HepG2 (cell line): ENCODE measurements around the gene PRIMA1. TPM values are rescaled to one million over a fixed set of nuclear protein-coding genes. Genes with fewer than 3 reads are reported as not detected.

Experiments
- ATF7-NPFF ChIP-seq: sonication (generic); formaldehyde crosslinking; IDR thresholded peaks from 2 replicates; pipeline ENCODE4 v1.8.1; 2023; ENCODE audit warnings: mild to moderate bottlenecking, low read depth, missing genetic modification reagents, moderate library complexity
- BCL6 ChIP-seq: IDR thresholded peaks from 2 replicates; pipeline ENCODE4 v1.6.1; 2016; ENCODE audit warnings: missing genetic modification reagents, missing compliant biosample characterization
- CEBPZ ChIP-seq: IDR thresholded peaks from 2 replicates; pipeline ENCODE4 v1.6.1; 2012; ENCODE audit warnings: low read length, improper control_type of control experiment
- DR1 ChIP-seq: sonication (generic); formaldehyde crosslinking; IDR thresholded peaks from 2 replicates; pipeline ENCODE4 v1.8.0; 2021; ENCODE audit warnings: mild to moderate bottlenecking, missing genetic modification reagents, inconsistent platforms
- IRF2 ChIP-seq: IDR thresholded peaks from 2 replicates; pipeline ENCODE4 v1.6.1; 2018; ENCODE audit warnings: missing genetic modification reagents, missing compliant biosample characterization
- MYPOP ChIP-seq: sonication (generic); formaldehyde crosslinking; IDR thresholded peaks from 2 replicates; pipeline ENCODE4 v1.8.1; 2023; ENCODE audit warnings: mild to moderate bottlenecking, moderate library complexity, missing genetic modification reagents
- TRIM22 ChIP-seq: fragments of 450-650 bp; IDR thresholded peaks from 2 replicates; pipeline ENCODE4 v1.6.1; 2017
- ZNF230 ChIP-seq: sonication (generic); formaldehyde crosslinking; IDR thresholded peaks from 2 replicates; pipeline ENCODE4 v1.4.0; 2020; ENCODE audit warnings: mild to moderate bottlenecking, missing genetic modification reagents
- ZNF232 ChIP-seq: sonication (generic); formaldehyde crosslinking; IDR thresholded peaks from 2 replicates; pipeline ENCODE4 v1.4.0; 2020; ENCODE audit warnings: missing genetic modification reagents, borderline replicate concordance
- ZNF770 ChIP-seq: sonication (generic); formaldehyde crosslinking; IDR thresholded peaks from 2 replicates; pipeline ENCODE4 v1.5.0; 2020; ENCODE audit warnings: mild to moderate bottlenecking, missing genetic modification reagents
- ZNF777 ChIP-seq: sonication (generic); formaldehyde crosslinking; IDR thresholded peaks from 2 replicates; pipeline ENCODE4 v1.4.0; 2020; ENCODE audit warnings: missing genetic modification reagents
- polyA plus RNA-seq, 8 experiments: library from polyadenylated mRNA; depleted of rRNA in 3 of 8; stranded (reverse) in 7 of 8; unstranded in 1 of 8; fragments of >200 nt; fragmentation: Illumina TruSeq in 4 of 8; extraction: Trizol in 4 of 8; gene quantifications; 2 replicates each; pipeline versions ENCODE4 v1.2.1 to v1.2.3, GENCODE V29; 2011 to 2016; ENCODE audit warnings: low read depth in 4 of 8, missing spikeins in 1 of 8, mixed read lengths in 1 of 8; ENCODE audit not compliant: insufficient read depth in 1 of 8
- total RNA-seq, 5 experiments: library from RNA; depleted of rRNA; stranded (reverse); fragments of >200 nt; fragmentation: Illumina TruSeq; extraction: Trizol; gene quantifications; 2 replicates each; pipeline ENCODE4 v1.2.3, GENCODE V29; 2016; ENCODE audit warnings: low read depth in 1 of 5
- TF ChIP-seq, protein P1 (sequence below): sonication (generic); formaldehyde crosslinking; IDR thresholded peaks from 2 replicates; pipeline ENCODE4 v1.5.1; 2020; ENCODE audit warnings: missing genetic modification reagents, mild to moderate bottlenecking, borderline replicate concordance
- TF ChIP-seq, protein P2 (sequence below): sonication (generic); formaldehyde crosslinking; IDR thresholded peaks from 2 replicates; pipeline ENCODE4 v1.4.0; 2020; ENCODE audit warnings: missing genetic modification reagents
- TF ChIP-seq, protein P3 (sequence below): IDR thresholded peaks from 2 replicates; pipeline ENCODE4 v1.6.1; 2012; ENCODE audit warnings: inconsistent platforms

The PRIMA1 gene
- total and polyA plus RNA-seq, 2 of the 13 experiments (the other 11 are each of a cell fraction or from before 2014, with no cell fraction given) = 2.4 to 3.2 TPM

DNA sequence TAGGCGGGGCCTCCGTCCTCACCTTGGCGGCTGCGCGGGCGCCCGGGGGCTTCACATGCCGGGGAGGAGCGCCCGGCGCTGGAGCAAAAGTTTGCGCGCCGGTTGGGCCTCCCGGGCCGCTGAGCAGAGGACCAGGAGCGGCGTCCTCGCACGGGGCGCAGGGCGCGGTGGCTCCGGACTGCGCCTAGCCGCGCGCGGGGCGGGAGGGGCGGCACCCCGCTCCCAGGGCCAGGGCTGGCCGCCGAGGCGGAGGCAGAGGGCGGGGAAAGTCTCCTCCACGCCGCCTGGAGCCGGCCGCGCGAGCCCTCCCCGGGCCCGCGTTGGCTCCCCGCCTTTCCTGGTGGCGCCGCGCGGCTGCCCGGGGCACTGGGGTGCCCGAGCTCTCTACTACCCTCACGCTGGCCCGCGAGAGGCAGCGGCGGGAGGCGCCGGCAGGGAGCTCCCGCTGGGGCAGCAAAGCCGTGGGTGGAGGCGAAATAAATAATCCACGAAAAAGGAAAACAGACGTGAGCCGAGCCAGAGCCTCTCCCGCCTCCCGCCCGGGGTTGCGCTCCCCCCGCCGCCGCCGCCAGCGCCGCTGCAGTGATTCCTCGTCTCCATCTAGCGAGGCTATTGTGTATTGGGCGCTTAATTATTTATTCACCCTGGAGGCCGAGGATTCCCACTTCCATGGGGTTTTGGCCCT, 400 bp upstream of the PRIMA1 start (continued):
- TF ChIP-seq ZNF230 (CRISPR knock-in tag) (no peak), BCL6 (CRISPR knock-in tag) (0 out of 2 replicates have a peak, but pooled peaks have one; percentile 9), ZNF232 (CRISPR knock-in tag) (no peak), ZNF777 (CRISPR knock-in tag) (peak; percentile 88), TRIM22 (no peak), CEBPZ (no peak), ZNF770 (peak; percentile 52; the same call in 1 of the 2 replicates), MYPOP (CRISPR knock-in tag) (peak; percentile 98), ATF7-NPFF (0 out of 2 replicates have a peak, but pooled peaks have one; percentile 17), IRF2 (CRISPR knock-in tag) (no peak), DR1 (CRISPR knock-in tag) (peak; percentile 87; the same call in 1 of the 2 replicates)
- TF ChIP-seq, protein P1, sequence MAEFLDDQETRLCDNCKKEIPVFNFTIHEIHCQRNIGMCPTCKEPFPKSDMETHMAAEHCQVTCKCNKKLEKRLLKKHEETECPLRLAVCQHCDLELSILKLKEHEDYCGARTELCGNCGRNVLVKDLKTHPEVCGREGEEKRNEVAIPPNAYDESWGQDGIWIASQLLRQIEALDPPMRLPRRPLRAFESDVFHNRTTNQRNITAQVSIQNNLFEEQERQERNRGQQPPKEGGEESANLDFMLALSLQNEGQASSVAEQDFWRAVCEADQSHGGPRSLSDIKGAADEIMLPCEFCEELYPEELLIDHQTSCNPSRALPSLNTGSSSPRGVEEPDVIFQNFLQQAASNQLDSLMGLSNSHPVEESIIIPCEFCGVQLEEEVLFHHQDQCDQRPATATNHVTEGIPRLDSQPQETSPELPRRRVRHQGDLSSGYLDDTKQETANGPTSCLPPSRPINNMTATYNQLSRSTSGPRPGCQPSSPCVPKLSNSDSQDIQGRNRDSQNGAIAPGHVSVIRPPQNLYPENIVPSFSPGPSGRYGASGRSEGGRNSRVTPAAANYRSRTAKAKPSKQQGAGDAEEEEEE (CRISPR knock-in tag) = no peak
- TF ChIP-seq, protein P2, sequence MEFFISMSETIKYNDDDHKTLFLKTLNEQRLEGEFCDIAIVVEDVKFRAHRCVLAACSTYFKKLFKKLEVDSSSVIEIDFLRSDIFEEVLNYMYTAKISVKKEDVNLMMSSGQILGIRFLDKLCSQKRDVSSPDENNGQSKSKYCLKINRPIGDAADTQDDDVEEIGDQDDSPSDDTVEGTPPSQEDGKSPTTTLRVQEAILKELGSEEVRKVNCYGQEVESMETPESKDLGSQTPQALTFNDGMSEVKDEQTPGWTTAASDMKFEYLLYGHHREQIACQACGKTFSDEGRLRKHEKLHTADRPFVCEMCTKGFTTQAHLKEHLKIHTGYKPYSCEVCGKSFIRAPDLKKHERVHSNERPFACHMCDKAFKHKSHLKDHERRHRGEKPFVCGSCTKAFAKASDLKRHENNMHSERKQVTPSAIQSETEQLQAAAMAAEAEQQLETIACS (CRISPR knock-in tag) = no peak
- TF ChIP-seq, protein P3, sequence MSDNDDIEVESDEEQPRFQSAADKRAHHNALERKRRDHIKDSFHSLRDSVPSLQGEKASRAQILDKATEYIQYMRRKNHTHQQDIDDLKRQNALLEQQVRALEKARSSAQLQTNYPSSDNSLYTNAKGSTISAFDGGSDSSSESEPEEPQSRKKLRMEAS = 0 out of 2 replicates have a peak, but pooled peaks have one; percentile 3
